SK-MEL-5 (cell line): ENCODE measurements around the gene DOC2A. TPM values are rescaled to one million over a fixed set of nuclear protein-coding genes. Genes with fewer than 3 reads are reported as not detected.
"Not testable (repeated sequence)": the region's sequence is repeated elsewhere in the genome, so short reads cannot be mapped to it uniquely, and the experiment has no call there.

ENCODE experiments used
- DNase-seq: peaks from one replicate; pipeline ENCODE4 v3.0.0-alpha.2; 2016; ENCODE audit warnings: low read depth, low spot score
- in situ Hi-C: cut with HindIII; loops from 2 replicates; pipeline ENCODE4 v1.10.0; 2016; ENCODE audit warnings: low sequenced_read_pairs, high pct_unique_total_duplicates, low pct_unique_long_range_greater_than_20kb
- total RNA-seq: library from RNA; depleted of rRNA; stranded (reverse); fragments of >200 nt; shearing (Covaris generic); gene quantifications from 2 replicates; pipeline ENCODE4 v1.2.3, GENCODE V29; 2014; rRNA removed

The DOC2A gene
- total RNA-seq, 1 experiment from 2014 or later = 2.1 TPM

- in situ Hi-C loops = no loop called here
- no peak for DNase-seq
Measured at GRCh38 chr16:29962344-29962994, 48.4 kb downstream of the DOC2A start.

- DNase-seq = peak; percentile 82
- in situ Hi-C loops = no loop called here
Measured at GRCh38 chr16:29961479-29962343, 49.1 kb downstream of the DOC2A start, which contains the start of gene TMEM219. TMEM219 (plus strand) TSS chr16:29962079; CDS start chr16:29963144, 1,065 bp downstream.

DNA sequence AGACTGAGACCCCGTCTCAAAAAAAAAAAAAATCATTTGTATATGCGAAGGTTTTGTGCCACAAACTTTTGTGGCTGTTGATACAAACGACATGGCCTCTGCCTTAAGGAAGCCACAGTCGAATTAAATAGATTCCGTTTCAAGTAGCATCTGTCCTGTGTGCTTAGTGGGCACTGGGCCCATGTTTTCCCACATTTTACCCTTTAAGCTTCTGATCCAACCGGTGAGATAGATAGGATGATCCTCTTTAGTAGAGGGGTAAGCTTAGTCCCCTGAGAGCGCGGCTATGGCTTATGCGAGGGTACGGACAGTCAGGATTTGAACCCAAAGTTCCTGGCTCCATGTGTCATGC lies 49.7 kb downstream of the DOC2A start:
- in situ Hi-C loops = no loop called here
- no peak for DNase-seq

- DNase-seq, in situ Hi-C loops: not testable (repeated sequence)
Measured at GRCh38 chr16:29959821-29960220, 51.0 kb downstream of the DOC2A start.

GRCh38 chr16:29959293-29959692 lies 51.5 kb downstream of the DOC2A start:
- in situ Hi-C loops = no loop called here
- DNase-seq = no peak

DNA sequence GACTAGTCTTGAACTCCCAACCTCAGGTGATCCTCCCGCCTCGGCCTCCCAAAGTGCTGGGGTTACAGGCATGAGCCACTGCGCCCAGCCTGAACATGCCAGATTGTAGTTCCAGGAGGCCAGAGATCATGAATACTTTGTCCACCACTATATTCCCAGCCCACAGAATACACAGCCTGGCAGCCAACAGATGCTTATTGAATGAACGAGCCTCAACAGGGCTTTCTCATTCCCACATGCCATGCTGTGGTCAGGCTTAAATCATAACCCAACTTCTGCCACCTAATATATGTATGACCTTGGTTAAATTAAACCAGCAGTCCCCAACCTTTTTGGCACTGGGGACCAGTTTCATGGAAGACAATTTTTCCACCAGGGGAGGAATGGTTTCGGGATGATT lies 52.1 kb downstream of the DOC2A start:
- no peak for DNase-seq
- in situ Hi-C loops = no loop called here

Other genes with a start within 250 kb of the DOC2A start
- not detected in 2 replicates for gene ZG16, start 232.8 kb downstream of the DOC2A start, total RNA-seq
- gene KIF22, start 220.3 kb downstream of the DOC2A start, total RNA-seq = 29.9 and 34.9 TPM in 2 replicates
- gene MAZ, start 204.5 kb downstream of the DOC2A start, total RNA-seq = 163 and 182 TPM in 2 replicates
- not detected in 2 replicates for gene PRRT2, start 198.8 kb downstream of the DOC2A start, total RNA-seq
- gene PAGR1, start 194.9 kb downstream of the DOC2A start, total RNA-seq = 19.8 and 21.1 TPM in 2 replicates
- 35.7 and 41.9 TPM in 2 replicates for gene MVP, start 190.6 kb downstream of the DOC2A start, total RNA-seq
- gene CDIPT, start 147.8 kb downstream of the DOC2A start, total RNA-seq = 74.1 and 82.6 TPM in 2 replicates
- 8.7 and 10.3 TPM in 2 replicates for gene SEZ6L2, start 111.5 kb downstream of the DOC2A start, total RNA-seq
- 3.4 and 3.7 TPM in 2 replicates for gene ASPHD1, start 110.5 kb downstream of the DOC2A start, total RNA-seq
- 9.1 and 11.0 TPM in 2 replicates for gene KCTD13, start 84.8 kb downstream of the DOC2A start, total RNA-seq
- 48.2 and 51.8 TPM in 2 replicates for gene TMEM219, start 48.9 kb downstream of the DOC2A start, total RNA-seq
- gene TAOK2, start 37.2 kb downstream of the DOC2A start, total RNA-seq = 28.6 and 30.3 TPM in 2 replicates
- 6.6 and 9.8 TPM in 2 replicates for gene HIRIP3, start 15.4 kb downstream of the DOC2A start, total RNA-seq
- gene INO80E, start 14.8 kb downstream of the DOC2A start, total RNA-seq = 39.4 and 46.7 TPM in 2 replicates
- gene C16orf92, start 12.2 kb upstream of the DOC2A start, total RNA-seq = not detected in 2 replicates
- not detected in 2 replicates for gene TLCD3B, start 20.2 kb upstream of the DOC2A start, total RNA-seq
- gene ALDOA, start 54.7 kb upstream of the DOC2A start, total RNA-seq = 1,063 and 1,100 TPM in 2 replicates
- 70.7 and 79.1 TPM in 2 replicates for gene PPP4C, start 65.0 kb upstream of the DOC2A start, total RNA-seq
- gene TBX6, start 80.9 kb upstream of the DOC2A start, total RNA-seq = 0.08 and 0.24 TPM in 2 replicates
- gene YPEL3, start 85.2 kb upstream of the DOC2A start, total RNA-seq = 1.7 and 1.9 TPM in 2 replicates
- gene GDPD3, start 102.5 kb upstream of the DOC2A start, total RNA-seq = 0.34 TPM in 1 of 2 replicates, not detected in the other
- 20.4 and 22.0 TPM in 2 replicates for gene MAPK3, start 112.2 kb upstream of the DOC2A start, total RNA-seq
- 0.08 TPM in 1 of 2 replicates, not detected in the other for gene CORO1A, start 172.6 kb upstream of the DOC2A start, total RNA-seq
- 24.0 and 30.6 TPM in 2 replicates for gene BOLA2B, start 182.6 kb upstream of the DOC2A start, total RNA-seq
- gene SLX1A, start 182.8 kb upstream of the DOC2A start, total RNA-seq = 23.9 and 27.8 TPM in 2 replicates
- gene SULT1A3, start 188.2 kb upstream of the DOC2A start, total RNA-seq = 1.4 and 3.6 TPM in 2 replicates
- 0.90 and 0.95 TPM in 2 replicates for gene NPIPB13, start 237.5 kb upstream of the DOC2A start, total RNA-seq